ENCODE data around the gene COPRS.

The COPRS gene, protein sequence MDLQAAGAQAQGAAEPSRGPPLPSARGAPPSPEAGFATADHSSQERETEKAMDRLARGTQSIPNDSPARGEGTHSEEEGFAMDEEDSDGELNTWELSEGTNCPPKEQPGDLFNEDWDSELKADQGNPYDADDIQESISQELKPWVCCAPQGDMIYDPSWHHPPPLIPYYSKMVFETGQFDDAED

DNA sequence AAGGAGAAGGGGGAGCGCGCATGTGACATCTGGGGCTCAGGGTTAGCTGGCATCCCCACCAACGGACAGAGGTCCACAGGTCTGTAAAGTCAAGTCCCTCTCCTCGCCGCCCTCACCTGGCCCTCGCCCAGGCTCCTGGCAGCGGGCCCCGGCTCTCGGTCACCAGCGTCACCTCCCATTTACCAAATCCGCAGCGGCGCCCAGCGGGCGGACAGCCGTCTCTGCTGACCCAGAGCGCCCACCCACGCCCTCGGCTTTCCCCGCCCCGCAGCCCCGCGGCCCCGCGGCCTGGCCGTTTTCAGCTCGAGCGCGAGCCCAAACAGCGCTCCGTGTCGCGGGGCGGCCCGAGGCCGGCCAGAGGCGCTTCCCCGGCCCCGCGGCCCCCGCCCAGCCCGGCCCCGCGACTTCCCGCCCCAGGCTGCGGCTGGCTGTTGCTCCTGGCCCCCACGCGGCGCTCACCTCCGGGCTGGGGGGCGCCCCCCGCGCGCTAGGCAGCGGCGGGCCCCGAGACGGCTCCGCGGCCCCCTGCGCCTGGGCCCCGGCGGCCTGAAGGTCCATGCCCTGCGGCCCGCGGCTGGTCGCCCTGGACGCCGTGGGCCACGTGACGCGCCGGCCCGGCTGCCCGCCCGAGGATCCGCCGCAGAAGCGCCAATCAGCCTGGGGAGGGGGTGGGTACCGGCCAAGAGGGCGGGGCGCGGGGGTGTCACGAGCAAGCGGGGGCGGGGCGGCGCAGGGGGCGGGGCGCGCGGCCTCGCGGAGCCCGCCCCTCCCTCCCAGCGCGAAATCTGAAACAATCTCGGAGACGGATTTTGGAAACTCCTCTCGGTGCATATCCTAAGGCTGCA is at the start of gene COPRS:
Gene COPRS, minus strand, starts transcription at position 603 of the 845 bp plus-strand sequence. Its CDS starts 45 bp downstream, at position 558.
- TF ChIP-seq, protein P1, sequence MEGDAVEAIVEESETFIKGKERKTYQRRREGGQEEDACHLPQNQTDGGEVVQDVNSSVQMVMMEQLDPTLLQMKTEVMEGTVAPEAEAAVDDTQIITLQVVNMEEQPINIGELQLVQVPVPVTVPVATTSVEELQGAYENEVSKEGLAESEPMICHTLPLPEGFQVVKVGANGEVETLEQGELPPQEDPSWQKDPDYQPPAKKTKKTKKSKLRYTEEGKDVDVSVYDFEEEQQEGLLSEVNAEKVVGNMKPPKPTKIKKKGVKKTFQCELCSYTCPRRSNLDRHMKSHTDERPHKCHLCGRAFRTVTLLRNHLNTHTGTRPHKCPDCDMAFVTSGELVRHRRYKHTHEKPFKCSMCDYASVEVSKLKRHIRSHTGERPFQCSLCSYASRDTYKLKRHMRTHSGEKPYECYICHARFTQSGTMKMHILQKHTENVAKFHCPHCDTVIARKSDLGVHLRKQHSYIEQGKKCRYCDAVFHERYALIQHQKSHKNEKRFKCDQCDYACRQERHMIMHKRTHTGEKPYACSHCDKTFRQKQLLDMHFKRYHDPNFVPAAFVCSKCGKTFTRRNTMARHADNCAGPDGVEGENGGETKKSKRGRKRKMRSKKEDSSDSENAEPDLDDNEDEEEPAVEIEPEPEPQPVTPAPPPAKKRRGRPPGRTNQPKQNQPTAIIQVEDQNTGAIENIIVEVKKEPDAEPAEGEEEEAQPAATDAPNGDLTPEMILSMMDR (IDR thresholded peaks at IDR 0.05; ENCODE audit: low read depth, low read length, missing control alignments), result no peak
- H3K4me3 ChIP-seq (ENCODE audit: low read depth, low read length), result peak within 1 kb of the TSS; percentile 76
- no peak for DNase-seq (ENCODE audit: low read depth)

DNA sequence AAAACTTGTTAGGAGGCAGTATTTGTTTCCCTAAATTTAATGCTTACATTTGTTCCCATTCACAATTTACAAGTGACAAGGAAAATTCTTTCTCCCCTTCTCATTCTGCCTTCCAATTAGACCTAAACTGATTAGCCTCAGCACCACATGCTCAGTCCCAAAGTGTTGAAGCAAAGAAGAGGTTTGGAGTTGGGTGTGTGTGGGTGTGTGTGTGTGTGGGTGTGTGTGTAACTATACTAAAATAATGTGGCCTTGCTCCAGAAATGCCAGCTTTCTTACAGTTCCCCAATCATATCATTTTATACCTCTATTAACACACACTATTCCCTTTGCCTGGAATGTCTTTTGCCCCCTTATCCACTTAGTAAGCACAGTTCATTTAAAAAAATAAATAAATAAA is 49.3 kb upstream of the COPRS start:
- TF ChIP-seq, protein P1 (IDR thresholded peaks at IDR 0.05; ENCODE audit: low read depth, low read length, missing control alignments), result no peak
- DNase-seq (ENCODE audit: low read depth), result no peak
- no peak overlapping the region for H3K4me3 ChIP-seq (ENCODE audit: low read depth, low read length)

DNA sequence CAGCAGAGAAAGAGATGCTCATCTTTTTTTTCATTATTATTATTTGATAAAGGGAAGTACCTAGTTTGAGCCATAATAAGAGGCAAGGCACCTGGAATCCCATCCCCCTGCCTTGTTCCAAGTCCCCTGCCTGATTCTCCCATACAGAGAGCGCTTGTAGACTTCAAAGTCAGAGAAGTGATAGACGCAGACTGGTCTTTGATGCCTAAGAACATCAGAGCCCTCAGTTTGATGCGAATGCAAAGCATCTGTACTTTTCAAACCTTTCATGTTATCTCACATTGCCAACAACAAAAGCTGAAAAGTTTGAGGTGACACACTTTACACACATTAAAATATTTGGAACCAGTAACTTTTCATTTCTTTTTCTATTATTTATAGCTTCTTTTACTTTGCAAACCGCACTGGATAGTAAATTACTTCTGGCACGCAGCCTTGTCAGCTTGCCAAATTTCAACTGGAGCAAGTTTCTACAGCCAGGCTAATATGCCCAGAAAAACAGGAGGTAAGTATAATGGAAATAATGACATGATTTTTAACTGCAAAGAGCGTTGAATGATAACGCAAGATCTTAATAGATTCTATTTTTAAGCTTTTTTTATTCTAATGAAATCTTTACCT is 48.4 kb upstream of the COPRS start:
- H3K4me3 ChIP-seq (ENCODE audit: low read depth, low read length), result no peak overlapping the region
- DNase-seq (ENCODE audit: low read depth), result no peak
- TF ChIP-seq, protein P1 (IDR thresholded peaks at IDR 0.05; ENCODE audit: low read depth, low read length, missing control alignments), result no peak

DNA sequence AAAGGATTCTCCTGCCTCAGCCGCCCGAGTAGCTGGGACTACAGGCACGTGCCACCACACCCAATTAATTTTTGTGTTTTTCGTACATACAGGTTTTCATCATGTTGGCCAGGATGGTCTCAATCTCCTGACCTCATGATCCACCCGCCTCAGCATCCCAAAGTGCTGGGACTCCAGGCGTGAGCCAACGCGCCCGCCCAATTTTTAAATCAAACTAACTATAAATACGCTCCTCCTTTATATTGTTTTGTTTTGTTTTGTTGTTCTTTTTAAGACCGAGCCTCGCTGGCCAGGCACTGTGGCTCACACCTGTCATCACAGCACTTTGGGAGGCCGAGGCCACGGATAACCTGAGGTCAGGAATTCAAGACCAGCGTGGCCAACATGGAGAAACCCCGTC is 44.4 kb upstream of the COPRS start:
- no peak overlapping the region for H3K4me3 ChIP-seq (ENCODE audit: low read depth, low read length)
- TF ChIP-seq, protein P1 (IDR thresholded peaks at IDR 0.05; ENCODE audit: low read depth, low read length, missing control alignments), result no peak
- no peak for DNase-seq (ENCODE audit: low read depth)

DNA sequence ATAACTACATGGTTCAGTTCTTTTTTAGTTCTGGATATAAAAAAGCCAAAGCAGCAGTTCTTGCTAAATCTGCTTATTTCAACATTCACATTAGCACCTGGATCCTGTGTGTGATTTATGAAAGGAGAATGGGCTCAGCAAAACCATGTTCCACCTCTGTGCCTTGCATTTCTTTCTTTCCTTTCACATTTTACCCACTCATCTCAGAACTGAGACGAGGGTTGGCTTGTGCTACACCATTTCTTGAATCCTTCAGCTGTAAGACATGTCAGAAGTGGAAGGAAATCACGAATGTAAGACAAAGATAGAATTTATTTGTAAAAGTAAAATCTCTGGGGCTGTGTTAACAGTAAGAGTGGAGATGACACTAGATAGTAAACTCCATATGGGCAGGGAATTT is 43.6 kb upstream of the COPRS start:
- no peak overlapping the region for H3K4me3 ChIP-seq (ENCODE audit: low read depth, low read length)
- TF ChIP-seq, protein P1 (IDR thresholded peaks at IDR 0.05; ENCODE audit: low read depth, low read length, missing control alignments), result no peak
- DNase-seq (ENCODE audit: low read depth), result peak; percentile 44

DNA sequence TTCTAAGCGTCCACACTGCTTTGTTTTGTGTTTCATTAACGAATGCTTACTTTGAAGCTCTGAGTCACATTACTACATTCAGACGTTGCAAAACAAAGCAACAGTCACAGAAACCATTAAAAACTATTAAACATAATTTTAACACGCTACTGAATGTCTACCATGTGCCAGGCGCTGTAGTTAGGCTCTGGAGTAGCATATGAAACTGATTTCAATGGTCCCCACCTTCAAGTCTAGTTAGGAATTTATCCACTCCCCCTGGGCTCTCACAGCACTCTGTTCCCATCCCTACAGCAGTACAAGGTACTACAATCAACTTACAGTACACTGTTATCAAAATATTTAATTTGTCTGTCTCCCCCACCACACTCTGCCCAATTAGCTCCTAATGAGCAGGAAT is 41.8 kb upstream of the COPRS start:
- no peak for DNase-seq (ENCODE audit: low read depth)
- TF ChIP-seq, protein P1 (IDR thresholded peaks at IDR 0.05; ENCODE audit: low read depth, low read length, missing control alignments), result no peak
- peak overlapping the region; percentile 79 for H3K4me3 ChIP-seq (ENCODE audit: low read depth, low read length)
